ENCODE data around the gene METTL9. TPM values are rescaled to one million over a fixed set of nuclear protein-coding genes. Genes with fewer than 3 reads are reported as not detected.

The METTL9 gene
- total and polyA plus RNA-seq, 4 donors = 9.3 to 57.3 (median 17.2) TPM

DNA sequence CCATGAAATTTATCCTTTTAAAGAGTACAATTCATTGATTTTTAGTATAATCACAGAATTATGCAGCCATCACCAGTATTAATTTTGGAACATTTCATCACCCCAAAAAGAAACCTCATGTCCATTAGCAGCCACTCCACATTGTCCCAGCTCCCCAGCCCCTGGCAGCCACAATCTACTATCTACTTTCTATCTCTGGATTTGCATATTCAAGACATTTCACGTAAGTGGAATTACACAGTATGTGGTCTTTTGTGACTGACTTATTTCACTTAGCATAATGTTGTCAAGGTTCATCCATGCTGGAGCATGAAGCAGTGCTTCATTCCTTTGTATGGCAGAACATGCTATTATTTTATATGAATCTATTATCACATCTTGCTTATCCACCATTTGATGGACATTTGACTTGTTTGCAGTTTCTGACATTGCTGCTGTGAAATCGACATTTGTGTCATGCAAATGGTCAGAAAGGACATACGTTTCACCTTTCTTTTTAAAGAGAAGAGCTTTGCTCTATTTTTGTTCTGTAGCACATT, 10.7 kb downstream of the METTL9 start:
- no peak overlapping the region for H3K9ac ChIP-seq (ENCODE audit: low read depth in 1 of 2, low read length in 2 of 2)
- H3K9me3 ChIP-seq (ENCODE audit: control insufficient read depth in 4 of 4, low read length in 3 of 4) = no peaks in the 10 kb centered on the region
- H3K27me3 ChIP-seq (ENCODE audit: control insufficient read depth in 4 of 4, insufficient read depth in 4 of 4, low read length in 3 of 4) = no peaks in the 10 kb centered on the region
- 91% methylated on average over 3 of the region's 3 CpGs for whole genome bisulfite sequencing
- TF ChIP-seq, protein P1, sequence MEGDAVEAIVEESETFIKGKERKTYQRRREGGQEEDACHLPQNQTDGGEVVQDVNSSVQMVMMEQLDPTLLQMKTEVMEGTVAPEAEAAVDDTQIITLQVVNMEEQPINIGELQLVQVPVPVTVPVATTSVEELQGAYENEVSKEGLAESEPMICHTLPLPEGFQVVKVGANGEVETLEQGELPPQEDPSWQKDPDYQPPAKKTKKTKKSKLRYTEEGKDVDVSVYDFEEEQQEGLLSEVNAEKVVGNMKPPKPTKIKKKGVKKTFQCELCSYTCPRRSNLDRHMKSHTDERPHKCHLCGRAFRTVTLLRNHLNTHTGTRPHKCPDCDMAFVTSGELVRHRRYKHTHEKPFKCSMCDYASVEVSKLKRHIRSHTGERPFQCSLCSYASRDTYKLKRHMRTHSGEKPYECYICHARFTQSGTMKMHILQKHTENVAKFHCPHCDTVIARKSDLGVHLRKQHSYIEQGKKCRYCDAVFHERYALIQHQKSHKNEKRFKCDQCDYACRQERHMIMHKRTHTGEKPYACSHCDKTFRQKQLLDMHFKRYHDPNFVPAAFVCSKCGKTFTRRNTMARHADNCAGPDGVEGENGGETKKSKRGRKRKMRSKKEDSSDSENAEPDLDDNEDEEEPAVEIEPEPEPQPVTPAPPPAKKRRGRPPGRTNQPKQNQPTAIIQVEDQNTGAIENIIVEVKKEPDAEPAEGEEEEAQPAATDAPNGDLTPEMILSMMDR (IDR thresholded peaks at IDR 0.05; ENCODE audit: low read depth, low read length, missing input control) = no peak
- no peak for TF ChIP-seq GABPA (IDR thresholded peaks at IDR 0.05 in 1 of 2, conservative IDR thresholded peaks at IDR 0.05 in 1 of 2)
- no peak for TF ChIP-seq FOXA2 (IDR thresholded peaks at IDR 0.05)
- TF ChIP-seq NR2F2 (IDR thresholded peaks at IDR 0.05) = no peak
- TF ChIP-seq, protein P2, sequence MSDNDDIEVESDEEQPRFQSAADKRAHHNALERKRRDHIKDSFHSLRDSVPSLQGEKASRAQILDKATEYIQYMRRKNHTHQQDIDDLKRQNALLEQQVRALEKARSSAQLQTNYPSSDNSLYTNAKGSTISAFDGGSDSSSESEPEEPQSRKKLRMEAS (IDR thresholded peaks at IDR 0.05) = no peak
- peaks cover 0 to 3% (median 2%) of the 10 kb centered on the region in 4 donors for H3K36me3 ChIP-seq (ENCODE audit: control insufficient read depth in 4 of 4, insufficient read depth in 3 of 4, low read depth in 1 of 4, low read length in 3 of 4)
- H3K27ac ChIP-seq (ENCODE audit: low read depth in 1 of 2, low read length in 2 of 2) = no peak overlapping the region
- H3K4me3 ChIP-seq (ENCODE audit: low read depth in 1 of 3, low read length in 3 of 3) = no peak overlapping the region
- no peak for DNase-seq (ENCODE audit: low spot score)
- peaks cover 0 to 4% (median 2%) of the 10 kb centered on the region in 4 donors for H3K4me1 ChIP-seq (ENCODE audit: control insufficient read depth in 4 of 4, insufficient read depth in 4 of 4, low read length in 3 of 4)

DNA sequence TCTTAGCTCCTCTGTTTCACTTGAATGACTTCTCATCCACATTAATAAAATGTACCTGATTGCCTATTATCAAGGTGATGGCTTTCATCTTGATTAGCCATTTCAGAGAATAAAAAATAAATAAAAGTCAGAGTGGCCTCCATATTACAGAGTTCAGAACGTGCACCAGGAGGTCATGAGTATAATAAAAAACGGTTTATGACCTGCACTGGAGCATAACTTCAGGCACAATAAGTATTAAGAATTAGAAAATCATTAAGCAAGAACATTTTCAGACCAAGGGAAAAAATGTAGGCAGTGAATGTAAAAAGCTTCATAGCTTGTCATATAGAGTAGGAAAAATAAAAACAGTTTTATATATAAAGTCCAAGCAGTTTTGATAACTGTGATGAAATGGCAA, 11.4 kb downstream of the METTL9 start:
- H3K27me3 ChIP-seq (ENCODE audit: control insufficient read depth in 4 of 4, insufficient read depth in 4 of 4, low read length in 3 of 4) = no peaks in the 10 kb centered on the region
- no peak overlapping the region for H3K9ac ChIP-seq (ENCODE audit: low read depth in 1 of 2, low read length in 2 of 2)
- DNase-seq (ENCODE audit: low spot score) = no peak
- TF ChIP-seq, protein P3, sequence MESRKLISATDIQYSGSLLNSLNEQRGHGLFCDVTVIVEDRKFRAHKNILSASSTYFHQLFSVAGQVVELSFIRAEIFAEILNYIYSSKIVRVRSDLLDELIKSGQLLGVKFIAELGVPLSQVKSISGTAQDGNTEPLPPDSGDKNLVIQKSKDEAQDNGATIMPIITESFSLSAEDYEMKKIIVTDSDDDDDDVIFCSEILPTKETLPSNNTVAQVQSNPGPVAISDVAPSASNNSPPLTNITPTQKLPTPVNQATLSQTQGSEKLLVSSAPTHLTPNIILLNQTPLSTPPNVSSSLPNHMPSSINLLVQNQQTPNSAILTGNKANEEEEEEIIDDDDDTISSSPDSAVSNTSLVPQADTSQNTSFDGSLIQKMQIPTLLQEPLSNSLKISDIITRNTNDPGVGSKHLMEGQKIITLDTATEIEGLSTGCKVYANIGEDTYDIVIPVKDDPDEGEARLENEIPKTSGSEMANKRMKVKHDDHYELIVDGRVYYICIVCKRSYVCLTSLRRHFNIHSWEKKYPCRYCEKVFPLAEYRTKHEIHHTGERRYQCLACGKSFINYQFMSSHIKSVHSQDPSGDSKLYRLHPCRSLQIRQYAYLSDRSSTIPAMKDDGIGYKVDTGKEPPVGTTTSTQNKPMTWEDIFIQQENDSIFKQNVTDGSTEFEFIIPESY (IDR thresholded peaks at IDR 0.05) = no peak
- TF ChIP-seq, protein P2 (IDR thresholded peaks at IDR 0.05) = no peak
- TF ChIP-seq RAD21 (IDR thresholded peaks at IDR 0.05) (no peak), HNF4A (conservative IDR thresholded peaks at IDR 0.05) (no peak), JUND (IDR thresholded peaks at IDR 0.05) (no peak), GABPA (IDR thresholded peaks at IDR 0.05 in 1 of 2, conservative IDR thresholded peaks at IDR 0.05 in 1 of 2) (no peak), HNF4G (IDR thresholded peaks at IDR 0.05) (no peak)
- TF ChIP-seq, protein P4, sequence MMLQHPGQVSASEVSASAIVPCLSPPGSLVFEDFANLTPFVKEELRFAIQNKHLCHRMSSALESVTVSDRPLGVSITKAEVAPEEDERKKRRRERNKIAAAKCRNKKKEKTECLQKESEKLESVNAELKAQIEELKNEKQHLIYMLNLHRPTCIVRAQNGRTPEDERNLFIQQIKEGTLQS (IDR thresholded peaks at IDR 0.05) = no peak
- TF ChIP-seq, protein P1 (IDR thresholded peaks at IDR 0.05; ENCODE audit: low read depth, low read length, missing input control) = no peak
- H3K27ac ChIP-seq (ENCODE audit: low read depth in 1 of 2, low read length in 2 of 2) = no peak overlapping the region
- H3K36me3 ChIP-seq (ENCODE audit: control insufficient read depth in 4 of 4, insufficient read depth in 3 of 4, low read depth in 1 of 4, low read length in 3 of 4) = peaks cover 0 to 3% (median 2%) of the 10 kb centered on the region in 4 donors
- H3K9me3 ChIP-seq (ENCODE audit: control insufficient read depth in 4 of 4, low read length in 3 of 4) = no peaks in the 10 kb centered on the region
- peaks cover 0 to 4% (median 2%) of the 10 kb centered on the region in 4 donors for H3K4me1 ChIP-seq (ENCODE audit: control insufficient read depth in 4 of 4, insufficient read depth in 4 of 4, low read length in 3 of 4)
- H3K4me3 ChIP-seq (ENCODE audit: low read depth in 1 of 3, low read length in 3 of 3) = no peak overlapping the region
- WGBS = 82% methylated on average over 2 of the region's 2 CpGs
